Stomach (tissue), 4 donors: ENCODE measurements around the gene CNTN4.

Experiments used
- CTCF ChIP-seq, 7 experiments: fragments of 450-650 bp in 4 of 7; fragments of 200-600 bp in 3 of 7; sonication (generic) in 3 of 7; IDR thresholded peaks; one replicate each; pipeline ENCODE4 v1.5.1; 2016 to 2019; ENCODE audit warnings: antibody characterized with exemption in 7 of 7, control low read depth in 2 of 7, mild to moderate bottlenecking in 1 of 7
- EP300 ChIP-seq: sonication (generic); formaldehyde crosslinking; IDR thresholded peaks from one replicate; pipeline ENCODE4 v1.6.1; 2017; ENCODE audit warnings: antibody characterized with exemption
- POLR2AphosphoS5 ChIP-seq, 3 donors: sonication (generic); formaldehyde crosslinking; IDR thresholded peaks; one replicate each; pipeline ENCODE4 v1.6.1; 2016; ENCODE audit warnings: antibody characterized with exemption in 3 of 3

- TF ChIP-seq EP300 (no peak), CTCF (IDR thresholded peaks at IDR 0.05) (no peak), POLR2AphosphoS5 (IDR thresholded peaks at IDR 0.05) (no peak)
These were observed 324.5 kb downstream of the CNTN4 start for GRCh38 chr3:2423143-2423542.
